Natural killer cell (primary cell): ENCODE measurements around the gene PPIL1. TPM values are rescaled to one million over a fixed set of nuclear protein-coding genes. Genes with fewer than 3 reads are reported as not detected.

Experiments
- ATAC-seq, 3 donors: fragments of 150-1000 bp in 2 of 3; fragments of 200-7000 bp in 1 of 3; cut with Tn5 transposase; 1 replicate in 1 of 3; 2 replicates in 2 of 3; pipeline ENCODE4 v1.10.0; 2021; ENCODE audit warnings: mild to moderate bottlenecking in 2 of 3, moderate library complexity in 2 of 3
- DNase-seq, 2 donors: peaks; one replicate each; pipeline versions ENCODE4 v3.0.0 to v3.0.0-alpha.2; 2013 to 2021; ENCODE audit warnings: mixed read lengths in 1 of 2
- H3K27ac ChIP-seq: one replicate; pipeline ENCODE4 v1.5.1; 2013; ENCODE audit warnings: mild to moderate bottlenecking, low read length
- H3K27me3 ChIP-seq: one replicate; pipeline ENCODE4 v1.6.1; 2013; ENCODE audit warnings: low read length; ENCODE audit not compliant: control insufficient read depth, insufficient read depth
- H3K36me3 ChIP-seq: one replicate; pipeline ENCODE4 v1.6.1; 2013; ENCODE audit warnings: low read length; ENCODE audit not compliant: control insufficient read depth, insufficient read depth
- H3K4me1 ChIP-seq: one replicate; pipeline ENCODE4 v1.6.1; 2013; ENCODE audit warnings: low read length; ENCODE audit not compliant: control insufficient read depth, insufficient read depth
- H3K4me3 ChIP-seq: one replicate; pipeline ENCODE4 v1.5.1; 2013; ENCODE audit warnings: low read length
- H3K9me3 ChIP-seq: one replicate; pipeline ENCODE4 v1.6.1; 2013; ENCODE audit warnings: low read length; ENCODE audit not compliant: control insufficient read depth, insufficient read depth
- H3K27ac Mint-ChIP-seq, 2 donors: one replicate each; pipeline ENCODE4 v1.8.0; 2022; ENCODE audit warnings: mild to moderate bottlenecking in 2 of 2, mixed read lengths in 2 of 2, moderate library complexity in 1 of 2
- H3K27me3 Mint-ChIP-seq, 2 donors: one replicate each; pipeline ENCODE4 v1.8.0; 2022; ENCODE audit warnings: low read depth in 2 of 2, mixed read lengths in 2 of 2
- H3K36me3 Mint-ChIP-seq: one replicate; pipeline ENCODE4 v1.8.0; 2022; ENCODE audit warnings: mixed read lengths
- H3K4me1 Mint-ChIP-seq, 2 donors: one replicate each; pipeline ENCODE4 v1.8.0; 2022; ENCODE audit warnings: mixed read lengths in 2 of 2
- H3K4me3 Mint-ChIP-seq: one replicate; pipeline ENCODE4 v1.8.0; 2022; ENCODE audit warnings: mild to moderate bottlenecking, moderate library complexity, mixed read lengths
- H3K9me3 Mint-ChIP-seq, 2 donors: one replicate each; pipeline ENCODE4 v1.8.0; 2022; ENCODE audit warnings: mixed read lengths in 2 of 2
- WGBS: methylation state at CpG from one replicate; pipeline ENCODE4 v1.1.7; 2013; ENCODE audit warnings: missing lambda C conversion rate; ENCODE audit not compliant: insufficient coverage; 5-methylcytosine and 5-hydroxymethylcytosine counted together
- intact Hi-C: fragments of 100-400 bp; cut with micrococcal nuclease; formaldehyde crosslinking; loops from one replicate; pipeline ENCODE4 v1.14.2; 2022
- total RNA-seq, 4 donors: library from RNA; stranded (reverse); fragments of 120-200 nt in 1 of 4; gene quantifications; one replicate each; pipeline versions ENCODE4 v1.2.3 to v1.2.4, GENCODE V29; 2013 to 2022
- TF ChIP-seq, protein P1 (sequence below): fragments of 200-600 bp; IDR thresholded peaks from one replicate; pipeline ENCODE4 v1.8.0; 2022; ENCODE audit warnings: antibody characterized with exemption

The PPIL1 gene
- total RNA-seq, 3 donors from 2014 or later (not counting 1 experiment from before 2014, with no cell fraction given), result 2.6 to 5.2 (median 5.1) TPM

DNA sequence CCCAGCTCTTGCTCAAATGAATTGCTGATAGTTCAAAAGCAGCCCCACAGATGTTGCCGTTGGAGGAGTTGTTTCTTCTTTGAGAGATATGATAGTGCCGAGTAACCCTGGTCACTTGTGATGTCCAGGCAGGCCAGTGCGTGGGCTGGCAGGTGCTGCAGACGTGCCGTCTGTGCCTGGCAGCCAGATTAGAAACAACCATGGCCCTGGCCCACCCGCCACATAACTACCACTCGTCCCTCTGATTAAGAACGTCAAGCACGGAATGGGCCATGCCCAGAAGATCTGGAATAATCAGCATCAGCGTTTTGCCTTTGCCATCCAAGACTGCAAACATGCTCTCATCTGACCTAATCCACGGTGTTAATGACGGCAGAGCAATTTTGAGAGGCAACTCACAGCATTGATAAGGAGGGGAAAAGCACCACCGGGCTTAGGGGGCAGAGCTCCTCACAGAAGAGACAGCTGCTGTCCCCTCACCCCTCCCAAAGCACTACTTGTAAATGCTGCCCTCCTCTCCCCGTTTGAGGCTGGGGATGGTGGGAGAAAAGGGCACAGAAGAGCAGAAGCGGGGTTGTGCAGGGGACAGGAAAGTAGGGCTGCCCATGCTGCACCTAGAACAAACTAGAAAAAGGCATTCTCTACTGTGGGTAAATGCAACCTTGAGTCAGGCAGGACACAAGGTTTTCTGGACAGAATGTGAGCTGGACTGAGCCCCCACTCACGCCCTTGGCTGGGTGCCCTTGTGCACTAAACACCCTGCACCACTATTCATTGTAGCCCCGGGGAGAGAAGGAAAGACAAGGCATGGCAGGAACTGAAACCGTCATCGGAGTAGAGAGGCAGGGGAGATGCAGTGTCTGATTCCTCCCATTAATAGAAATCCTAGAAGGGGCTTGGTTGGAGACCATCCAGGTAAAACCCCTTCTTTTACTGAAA, 30.1 kb downstream of the PPIL1 start:
- no peaks in the 10 kb centered on the region for H3K9me3 ChIP-seq
- intact Hi-C loops, result no loop called here
- Mint-ChIP-seq H3K9me3 (no peaks in the 10 kb centered on the region), H3K4me3 (no peak overlapping the region), H3K36me3 (no peaks in the 10 kb centered on the region), H3K27ac (no peak overlapping the region), H3K27me3 (peaks cover 22 to 24% of the 10 kb centered on the region in 2 donors), H3K4me1 (peaks cover 6 to 13% of the 10 kb centered on the region in 2 donors)
- no peak overlapping the region for H3K4me3 ChIP-seq
- H3K27me3 ChIP-seq, result peaks cover 13% of the 10 kb centered on the region
- peaks cover 14% of the 10 kb centered on the region for H3K4me1 ChIP-seq
- ATAC-seq, result no peak
- no peak overlapping the region for H3K27ac ChIP-seq
- DNase-seq, result no peak
- TF ChIP-seq, protein P1, sequence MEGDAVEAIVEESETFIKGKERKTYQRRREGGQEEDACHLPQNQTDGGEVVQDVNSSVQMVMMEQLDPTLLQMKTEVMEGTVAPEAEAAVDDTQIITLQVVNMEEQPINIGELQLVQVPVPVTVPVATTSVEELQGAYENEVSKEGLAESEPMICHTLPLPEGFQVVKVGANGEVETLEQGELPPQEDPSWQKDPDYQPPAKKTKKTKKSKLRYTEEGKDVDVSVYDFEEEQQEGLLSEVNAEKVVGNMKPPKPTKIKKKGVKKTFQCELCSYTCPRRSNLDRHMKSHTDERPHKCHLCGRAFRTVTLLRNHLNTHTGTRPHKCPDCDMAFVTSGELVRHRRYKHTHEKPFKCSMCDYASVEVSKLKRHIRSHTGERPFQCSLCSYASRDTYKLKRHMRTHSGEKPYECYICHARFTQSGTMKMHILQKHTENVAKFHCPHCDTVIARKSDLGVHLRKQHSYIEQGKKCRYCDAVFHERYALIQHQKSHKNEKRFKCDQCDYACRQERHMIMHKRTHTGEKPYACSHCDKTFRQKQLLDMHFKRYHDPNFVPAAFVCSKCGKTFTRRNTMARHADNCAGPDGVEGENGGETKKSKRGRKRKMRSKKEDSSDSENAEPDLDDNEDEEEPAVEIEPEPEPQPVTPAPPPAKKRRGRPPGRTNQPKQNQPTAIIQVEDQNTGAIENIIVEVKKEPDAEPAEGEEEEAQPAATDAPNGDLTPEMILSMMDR, result no peak
- WGBS, result 86% methylated on average over 18 of the region's 19 CpGs
- no peaks in the 10 kb centered on the region for H3K36me3 ChIP-seq

DNA sequence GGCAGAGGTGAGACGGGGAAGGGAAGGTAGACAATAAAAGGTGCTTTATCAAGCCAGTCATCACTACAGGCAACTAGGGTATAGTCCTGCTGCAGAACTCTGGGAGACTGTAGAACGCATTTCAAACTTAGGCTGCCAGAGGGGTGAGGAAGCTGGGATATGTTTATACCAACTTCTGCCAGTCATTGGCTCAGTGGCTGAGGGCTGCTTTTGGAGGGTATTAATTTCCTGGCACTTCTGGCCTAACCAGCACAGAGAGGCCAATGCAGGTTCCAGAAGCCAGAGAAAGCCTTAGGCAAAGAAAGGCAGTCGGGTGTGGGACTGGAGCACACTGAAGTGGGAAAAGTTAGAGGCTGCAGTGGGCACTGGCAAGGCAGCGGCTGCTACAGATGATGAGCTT, 31.4 kb downstream of the PPIL1 start:
- intact Hi-C loops, result no loop called here
- Histone ChIP-seq H3K27ac (no peak overlapping the region), H3K9me3 (no peaks in the 10 kb centered on the region), H3K4me1 (peaks cover 22% of the 10 kb centered on the region), H3K27me3 (peaks cover 25% of the 10 kb centered on the region), H3K36me3 (no peaks in the 10 kb centered on the region), H3K4me3 (no peak overlapping the region)
- DNase-seq, result no peak
- TF ChIP-seq, protein P1, result no peak
- Mint-ChIP-seq H3K4me3 (no peak overlapping the region), H3K27me3 (peaks cover 17 to 26% of the 10 kb centered on the region in 2 donors), H3K27ac (no peak overlapping the region), H3K36me3 (no peaks in the 10 kb centered on the region), H3K4me1 (peaks cover 6 to 21% of the 10 kb centered on the region in 2 donors), H3K9me3 (no peaks in the 10 kb centered on the region)
- WGBS, result 94% methylated on average over 4 of the region's 4 CpGs
- no peak for ATAC-seq

DNA sequence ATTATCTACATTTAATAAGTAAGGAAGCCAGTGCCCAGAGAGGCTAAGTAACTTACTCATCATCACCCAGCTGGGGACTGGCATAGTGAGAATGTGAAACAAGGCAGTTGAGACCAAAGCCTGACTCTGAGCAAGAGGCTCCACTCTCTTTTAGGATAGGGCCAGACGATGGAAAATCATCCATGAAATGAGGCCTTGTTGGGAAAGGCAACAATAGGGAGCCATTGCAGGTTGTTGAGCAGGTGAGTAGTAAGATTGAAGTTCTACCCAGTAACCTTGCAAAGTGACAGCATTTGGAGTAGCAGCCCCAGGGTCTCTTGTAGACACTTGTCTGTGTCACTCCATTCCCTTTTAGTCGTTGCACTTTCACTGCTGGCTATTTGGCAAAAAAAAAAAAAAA, 32.8 kb downstream of the PPIL1 start:
- H3K36me3 ChIP-seq, result no peaks in the 10 kb centered on the region
- TF ChIP-seq, protein P1, result no peak
- H3K9me3 ChIP-seq, result no peaks in the 10 kb centered on the region
- H3K27me3 Mint-ChIP-seq, result peaks cover 29 to 36% of the 10 kb centered on the region in 2 donors
- H3K4me3 Mint-ChIP-seq, result no peak overlapping the region
- H3K4me3 ChIP-seq, result no peak overlapping the region
- no peak for DNase-seq
- no peak overlapping the region for H3K27ac ChIP-seq
- 100% methylated on average over 1 of the region's 2 CpGs for WGBS
- H3K4me1 Mint-ChIP-seq, result peaks cover 6 to 21% of the 10 kb centered on the region in 2 donors
- H3K27me3 ChIP-seq, result peaks cover 29% of the 10 kb centered on the region
- no peaks in the 10 kb centered on the region for H3K9me3 Mint-ChIP-seq
- H3K36me3 Mint-ChIP-seq, result no peaks in the 10 kb centered on the region
- no peak for ATAC-seq
- intact Hi-C loops, result no loop called here
- peaks cover 22% of the 10 kb centered on the region for H3K4me1 ChIP-seq
- H3K27ac Mint-ChIP-seq, result no peak overlapping the region
